Measurements from ENCODE around the gene KCNE2.

GRCh38 chr21:34343838-34344381 is 19.9 kb upstream of the KCNE2 start:
- TF ChIP-seq CTCF (optimal IDR thresholded peaks at IDR 0.05 in 1 of 3, IDR thresholded peaks at IDR 0.05 in 1 of 3, conservative IDR thresholded peaks at IDR 0.05 in 1 of 3; ENCODE audit: extremely low read depth in 1 of 3, insufficient read depth in 2 of 3, low read length in 3 of 3) (no peak), EZH2 (IDR thresholded peaks at IDR 0.05; ENCODE audit: low read length) (no peak)

All from keratinocyte (primary cell).